Prostate gland (tissue), 2 donors: ENCODE measurements around the gene PCLO.
A peak's percentile ranks its signal among the peaks of the same experiment; 100 is the strongest.

Source experiments
- CTCF ChIP-seq, 4 experiments: fragments of 200-600 bp in 2 of 4; fragments of 450-650 bp in 2 of 4; sonication (generic) in 2 of 4; IDR thresholded peaks; 1 replicate in 3 of 4; 2 replicates in 1 of 4; pipeline ENCODE4 v1.5.1; 2016 to 2019; ENCODE audit warnings: antibody characterized with exemption in 4 of 4, mild to moderate bottlenecking in 2 of 4, moderate library complexity in 2 of 4
- POLR2A ChIP-seq: fragments of 450-650 bp; IDR thresholded peaks from one replicate; pipeline ENCODE4 v1.6.1; 2016; ENCODE audit warnings: antibody characterized with exemption, mild to moderate bottlenecking

DNA sequence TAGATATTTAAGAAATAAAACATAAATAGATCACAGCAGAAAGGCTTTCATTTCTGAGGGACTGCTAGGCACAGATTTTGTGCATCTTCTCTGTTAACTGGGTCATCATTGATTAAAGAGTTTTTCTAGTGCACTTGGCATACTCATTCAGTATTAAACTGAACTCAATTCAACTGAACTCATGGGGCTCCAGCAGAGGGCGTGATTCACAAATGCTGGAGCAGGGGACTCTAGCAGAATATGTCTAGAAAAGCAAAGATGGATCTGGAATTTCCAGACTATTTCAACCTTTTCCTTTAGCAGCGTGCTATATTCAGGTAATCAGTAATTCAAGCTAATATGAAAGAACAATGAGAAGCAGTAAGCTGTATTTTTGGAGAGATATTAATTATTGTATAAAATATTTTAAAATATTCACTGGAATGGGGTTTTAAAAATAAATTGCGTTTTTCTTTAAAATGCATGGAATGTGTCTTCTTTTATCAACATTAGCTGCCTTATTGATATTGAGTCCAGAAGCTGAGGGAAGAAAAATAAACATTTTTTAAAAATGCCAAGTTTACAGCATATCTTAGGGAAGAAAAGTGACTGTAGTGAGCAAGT, 422.3 kb downstream of the PCLO start:
- TF ChIP-seq CTCF (IDR thresholded peaks at IDR 0.05) (peak in 1 of 4 experiments; percentile 27), POLR2A (no peak)
